GM19438 (cell line): ENCODE results near the gene CAP2.

ENCODE experiments used
- ATAC-seq: cut with Tn5 transposase; IDR thresholded peaks from one replicate; pipeline ENCODE4 v1.9.1; 2021; ENCODE audit warnings: low read depth; ENCODE audit not compliant: unreplicated experiment

Gene CAP2

GRCh38 chr6:17470938-17471327, 77.5 kb downstream of the CAP2 start:
- no peak for ATAC-seq

- ATAC-seq = no peak
Measured at GRCh38 chr6:17472653-17473183, 79.3 kb downstream of the CAP2 start.

GRCh38 chr6:17473554-17473953, 80.2 kb downstream of the CAP2 start:
- no peak for ATAC-seq

- ATAC-seq = no peak
Measured at GRCh38 chr6:17474289-17474688, 80.9 kb downstream of the CAP2 start.

- ATAC-seq = no peak
Measured at GRCh38 chr6:17475606-17476244, 82.3 kb downstream of the CAP2 start.

- no peak for ATAC-seq
Measured at GRCh38 chr6:17476511-17476910, 83.1 kb downstream of the CAP2 start.

- ATAC-seq = no peak
Measured at GRCh38 chr6:17477356-17477755, 84.0 kb downstream of the CAP2 start.

GRCh38 chr6:17478223-17478907, 85.0 kb downstream of the CAP2 start:
- ATAC-seq = no peak

GRCh38 chr6:17478946-17479345, 85.6 kb downstream of the CAP2 start:
- no peak for ATAC-seq

GRCh38 chr6:17480476-17480875, 87.1 kb downstream of the CAP2 start:
- no peak for ATAC-seq

GRCh38 chr6:17482711-17483110, 89.3 kb downstream of the CAP2 start:
- ATAC-seq = no peak

GRCh38 chr6:17483391-17484016, 90.1 kb downstream of the CAP2 start:
- no peak for ATAC-seq

GRCh38 chr6:17484201-17484849, 90.9 kb downstream of the CAP2 start:
- ATAC-seq = no peak

- ATAC-seq = no peak
Measured at GRCh38 chr6:17485181-17485580, 91.8 kb downstream of the CAP2 start.

- no peak for ATAC-seq
Measured at GRCh38 chr6:17485946-17486345, 92.6 kb downstream of the CAP2 start.

GRCh38 chr6:17486680-17487079, 93.3 kb downstream of the CAP2 start:
- no peak for ATAC-seq

GRCh38 chr6:17490724-17491123, 97.3 kb downstream of the CAP2 start:
- ATAC-seq = no peak

GRCh38 chr6:17491416-17492142, 98.2 kb downstream of the CAP2 start:
- ATAC-seq = no peak

- ATAC-seq = no peak
Measured at GRCh38 chr6:17492350-17492749, 99.0 kb downstream of the CAP2 start.

GRCh38 chr6:17493286-17493685, 99.9 kb downstream of the CAP2 start:
- no peak for ATAC-seq

- ATAC-seq = no peak
Measured at GRCh38 chr6:17494177-17494576, 100.8 kb downstream of the CAP2 start.
